Stimulated activated CD8-positive, alpha-beta memory T cell treated with anti-CD3 and anti-CD28 coated beads, Interleukin-7, amount 100 ng/mL, for 24 hours (primary cell): Measurements from ENCODE around the gene KCNAB2.

Source experiments
- DNase-seq: peaks from one replicate; pipeline ENCODE4 v3.0.0-alpha.2; 2020; ENCODE audit warnings: low read depth

The KCNAB2 gene

GRCh38 chr1:6129313-6129712 is 83.6 kb downstream of the KCNAB2 start:
- DNase-seq = no peak

- no peak for DNase-seq
Measured at GRCh38 chr1:6130036-6130435, 84.3 kb downstream of the KCNAB2 start.

GRCh38 chr1:6130596-6130995 is 84.9 kb downstream of the KCNAB2 start:
- no peak for DNase-seq

GRCh38 chr1:6131561-6131960 is 85.9 kb downstream of the KCNAB2 start:
- DNase-seq = no peak

GRCh38 chr1:6133146-6133895 is 87.6 kb downstream of the KCNAB2 start:
- no peak for DNase-seq

- DNase-seq = no peak
Measured at GRCh38 chr1:6134206-6134605, 88.5 kb downstream of the KCNAB2 start.

GRCh38 chr1:6134741-6135510 is 89.2 kb downstream of the KCNAB2 start:
- DNase-seq = no peak

GRCh38 chr1:6136516-6137220 is 91.0 kb downstream of the KCNAB2 start:
- no peak for DNase-seq

GRCh38 chr1:6137758-6138157 is 92.1 kb downstream of the KCNAB2 start:
- DNase-seq = no peak

- no peak for DNase-seq
Measured at GRCh38 chr1:6140413-6140812, 94.7 kb downstream of the KCNAB2 start.

- no peak for DNase-seq
Measured at GRCh38 chr1:6141592-6141991, 95.9 kb downstream of the KCNAB2 start.

GRCh38 chr1:6142036-6142621 is 96.4 kb downstream of the KCNAB2 start:
- no peak for DNase-seq

- no peak for DNase-seq
Measured at GRCh38 chr1:6142734-6143133, 97.0 kb downstream of the KCNAB2 start.

GRCh38 chr1:6143395-6143794 is 97.7 kb downstream of the KCNAB2 start:
- no peak for DNase-seq

- no peak for DNase-seq
Measured at GRCh38 chr1:6144175-6144574, 98.5 kb downstream of the KCNAB2 start.

GRCh38 chr1:6144647-6145395 is 99.1 kb downstream of the KCNAB2 start:
- no peak for DNase-seq

GRCh38 chr1:6145396-6145750 is 99.7 kb downstream of the KCNAB2 start:
- DNase-seq = no peak

- no peak for DNase-seq
Measured at GRCh38 chr1:6145864-6146410, 100.2 kb downstream of the KCNAB2 start.

- peak; percentile 55 for DNase-seq
Measured at GRCh38 chr1:6148497-6149241, 103.0 kb downstream of the KCNAB2 start.

- no peak for DNase-seq
Measured at GRCh38 chr1:6149597-6149996, 103.9 kb downstream of the KCNAB2 start.
